GM12801 (cell line): ENCODE data around the gene MAN1A2.

Experiments
- TF ChIP-seq, protein P1 (sequence below): IDR thresholded peaks from one replicate; pipeline ENCODE4 v1.5.1; 2011; ENCODE audit warnings: control low read depth; ENCODE audit not compliant: insufficient read length; ENCODE audit errors: extremely low read depth

MAN1A2 gene

DNA sequence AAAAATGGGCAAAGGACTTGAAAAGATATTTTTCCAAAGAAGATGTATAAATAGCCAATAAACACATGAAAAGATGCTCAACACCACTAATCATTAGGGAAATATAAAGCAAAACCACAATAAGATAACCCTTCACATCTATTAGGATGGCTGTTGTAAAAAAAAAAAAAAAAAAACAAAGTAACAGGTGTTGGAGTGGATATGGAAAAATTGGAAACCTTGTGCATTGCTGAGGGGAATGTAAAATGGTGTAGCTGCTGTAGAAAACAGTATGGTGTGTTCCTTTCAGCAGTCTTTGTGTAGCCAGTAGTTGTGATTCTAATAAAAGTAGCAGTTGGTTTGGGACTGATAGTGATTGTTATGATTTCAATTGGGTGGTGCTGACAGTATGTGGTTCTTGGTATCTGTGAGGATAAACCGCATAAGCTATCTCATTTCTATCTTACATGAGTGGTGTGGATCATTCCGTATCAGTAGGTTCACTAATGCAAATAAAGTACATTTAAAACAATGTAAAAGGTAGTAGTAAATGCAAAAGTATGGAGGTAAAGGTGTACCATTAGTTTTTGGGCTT, 19.9 kb downstream of the MAN1A2 start:
- TF ChIP-seq, protein P1, sequence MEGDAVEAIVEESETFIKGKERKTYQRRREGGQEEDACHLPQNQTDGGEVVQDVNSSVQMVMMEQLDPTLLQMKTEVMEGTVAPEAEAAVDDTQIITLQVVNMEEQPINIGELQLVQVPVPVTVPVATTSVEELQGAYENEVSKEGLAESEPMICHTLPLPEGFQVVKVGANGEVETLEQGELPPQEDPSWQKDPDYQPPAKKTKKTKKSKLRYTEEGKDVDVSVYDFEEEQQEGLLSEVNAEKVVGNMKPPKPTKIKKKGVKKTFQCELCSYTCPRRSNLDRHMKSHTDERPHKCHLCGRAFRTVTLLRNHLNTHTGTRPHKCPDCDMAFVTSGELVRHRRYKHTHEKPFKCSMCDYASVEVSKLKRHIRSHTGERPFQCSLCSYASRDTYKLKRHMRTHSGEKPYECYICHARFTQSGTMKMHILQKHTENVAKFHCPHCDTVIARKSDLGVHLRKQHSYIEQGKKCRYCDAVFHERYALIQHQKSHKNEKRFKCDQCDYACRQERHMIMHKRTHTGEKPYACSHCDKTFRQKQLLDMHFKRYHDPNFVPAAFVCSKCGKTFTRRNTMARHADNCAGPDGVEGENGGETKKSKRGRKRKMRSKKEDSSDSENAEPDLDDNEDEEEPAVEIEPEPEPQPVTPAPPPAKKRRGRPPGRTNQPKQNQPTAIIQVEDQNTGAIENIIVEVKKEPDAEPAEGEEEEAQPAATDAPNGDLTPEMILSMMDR: no peak

DNA sequence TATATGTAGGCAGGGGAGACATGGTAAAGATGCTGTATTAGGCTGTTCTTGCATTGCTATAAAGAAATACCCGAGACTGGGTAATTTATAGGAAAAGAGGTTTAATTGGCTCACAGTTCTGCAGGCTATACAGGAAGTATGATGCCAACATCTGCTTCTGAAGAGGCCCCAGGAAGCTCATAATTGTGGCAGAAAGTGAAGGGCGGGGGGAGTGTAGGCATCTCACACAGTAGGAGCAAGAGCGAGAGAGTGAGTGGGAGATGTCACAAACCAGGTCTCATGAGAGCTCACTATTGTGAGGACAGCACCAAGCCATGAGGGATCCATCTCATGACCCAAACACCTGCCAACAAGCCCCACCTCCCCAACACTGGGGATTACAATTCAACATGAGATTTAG, 21.1 kb downstream of the MAN1A2 start:
- TF ChIP-seq, protein P1: no peak

DNA sequence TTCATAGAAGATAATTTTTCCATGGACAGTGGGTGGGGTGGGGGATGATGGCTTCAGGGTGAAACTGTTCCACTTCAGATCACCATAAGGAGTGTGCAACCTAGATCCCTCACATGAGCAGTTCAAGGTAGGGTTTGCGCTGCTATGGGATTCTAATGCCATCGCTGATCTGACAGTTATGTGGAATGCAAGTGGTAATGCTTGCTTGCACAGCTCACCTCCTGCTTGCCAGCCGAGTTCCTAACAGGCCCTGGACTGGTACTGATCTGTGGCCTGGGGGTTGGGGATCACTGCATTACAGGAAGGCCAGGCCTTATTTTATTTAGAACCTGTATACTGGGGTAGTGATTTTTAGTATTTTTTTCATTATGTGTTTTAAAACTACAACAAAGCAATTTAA, 22.0 kb downstream of the MAN1A2 start:
- TF ChIP-seq, protein P1: no peak

DNA sequence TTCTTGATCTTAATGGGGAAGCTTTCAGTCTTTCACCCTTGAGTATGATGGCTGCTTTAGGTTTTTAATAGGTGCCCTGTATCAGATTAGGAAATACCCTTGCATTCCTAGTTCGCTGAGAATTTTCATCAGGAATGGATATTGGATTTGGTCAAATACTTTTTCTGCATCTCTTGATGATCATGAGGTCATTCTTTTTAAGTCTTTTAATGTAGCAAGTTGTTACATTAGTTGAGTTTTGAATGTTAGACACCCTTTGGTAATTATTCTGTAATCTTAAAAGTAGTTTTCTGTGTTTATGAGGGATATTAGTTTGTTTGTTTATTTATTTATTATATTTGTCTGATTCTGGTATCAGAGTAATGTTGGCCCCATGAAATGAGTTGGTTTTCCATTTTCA, 22.5 kb downstream of the MAN1A2 start:
- TF ChIP-seq, protein P1: no peak

DNA sequence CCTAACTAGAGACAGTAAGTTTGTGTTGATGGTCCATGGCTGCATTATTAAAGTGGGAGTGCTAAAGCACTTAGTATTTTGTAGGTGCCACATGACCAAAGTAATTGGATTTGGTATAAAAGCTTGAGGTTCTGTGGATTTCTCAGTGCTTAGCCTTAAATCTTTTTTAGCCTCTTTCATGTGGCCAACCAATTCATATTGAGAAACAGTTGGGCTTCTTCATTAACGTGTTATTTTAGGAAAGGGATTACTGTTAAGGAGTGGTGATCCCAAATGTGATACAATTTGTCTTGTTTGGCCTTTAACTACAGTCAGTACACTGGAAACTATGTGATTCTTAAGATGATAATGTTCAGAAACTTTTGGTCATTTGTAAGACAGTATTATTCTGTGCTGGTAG, 25.5 kb downstream of the MAN1A2 start:
- TF ChIP-seq, protein P1: no peak

DNA sequence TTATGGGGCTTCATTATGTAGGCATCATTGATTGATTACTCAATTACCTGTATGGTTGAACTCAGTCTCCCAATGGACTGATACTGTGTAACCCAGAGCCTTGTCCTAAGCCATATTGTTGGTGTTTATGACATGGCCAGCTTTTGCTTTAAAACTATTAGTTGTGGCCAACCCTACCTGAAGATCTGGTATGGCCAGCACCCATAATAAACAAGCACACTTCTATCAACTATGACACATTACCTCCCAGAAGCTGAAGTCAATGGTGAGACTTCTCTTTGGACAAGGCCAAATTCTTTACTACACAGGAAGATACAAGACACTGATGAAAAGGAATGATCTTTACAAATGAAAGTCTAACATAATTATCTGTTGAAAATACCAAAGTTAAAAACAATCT, 28.8 kb downstream of the MAN1A2 start:
- TF ChIP-seq, protein P1: no peak

DNA sequence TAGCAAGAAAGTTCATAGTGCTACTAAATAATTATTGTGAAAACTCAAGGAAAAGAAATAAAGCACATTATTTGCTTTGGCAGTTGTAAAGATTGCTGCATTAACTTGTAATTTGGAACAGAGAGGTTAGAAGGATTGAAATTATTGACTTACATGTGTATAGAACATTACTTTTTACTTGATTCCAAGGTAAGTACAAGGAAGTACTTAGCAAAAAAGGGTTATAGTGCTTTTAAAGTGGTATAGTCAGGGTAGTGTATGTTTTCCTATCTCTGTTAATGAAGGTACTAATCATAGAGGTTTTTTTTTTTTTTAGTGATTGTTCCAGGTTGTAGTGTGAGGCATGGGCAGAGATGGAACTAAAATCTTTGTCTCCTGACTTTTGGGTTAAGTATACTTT, 29.4 kb downstream of the MAN1A2 start:
- TF ChIP-seq, protein P1: no peak
